Inferior parietal cortex (tissue), 1 donor: Measurements from ENCODE around the gene MILR1.
"Not testable (repeated sequence)": the region's sequence is repeated elsewhere in the genome, so short reads cannot be mapped to it uniquely, and the experiment has no call there.

Source experiments
- DNase-seq: peaks from one replicate; pipeline ENCODE4 v3.0.0-alpha.2; 2016; ENCODE audit errors: extremely low spot score

The MILR1 gene

DNA sequence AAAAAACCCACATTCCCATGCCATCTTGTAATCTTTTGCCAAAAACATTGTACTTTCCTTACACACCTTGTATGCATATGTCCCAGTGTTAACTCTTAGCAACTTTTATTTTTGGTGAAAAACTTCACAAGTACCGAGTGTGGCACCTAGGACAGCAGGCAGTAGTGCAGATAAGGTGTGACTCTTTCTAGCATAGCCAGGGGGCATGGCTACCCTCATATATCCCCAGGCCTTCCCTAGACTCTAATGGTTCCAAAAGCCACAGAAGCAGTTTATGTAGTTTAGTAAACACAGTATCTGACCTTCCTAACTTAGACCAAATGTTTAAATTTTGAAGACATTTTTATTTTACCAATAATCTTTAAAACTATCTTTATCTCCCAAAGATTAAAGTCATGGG lies 20.5 kb upstream of the MILR1 start:
- DNase-seq = no peak

DNA sequence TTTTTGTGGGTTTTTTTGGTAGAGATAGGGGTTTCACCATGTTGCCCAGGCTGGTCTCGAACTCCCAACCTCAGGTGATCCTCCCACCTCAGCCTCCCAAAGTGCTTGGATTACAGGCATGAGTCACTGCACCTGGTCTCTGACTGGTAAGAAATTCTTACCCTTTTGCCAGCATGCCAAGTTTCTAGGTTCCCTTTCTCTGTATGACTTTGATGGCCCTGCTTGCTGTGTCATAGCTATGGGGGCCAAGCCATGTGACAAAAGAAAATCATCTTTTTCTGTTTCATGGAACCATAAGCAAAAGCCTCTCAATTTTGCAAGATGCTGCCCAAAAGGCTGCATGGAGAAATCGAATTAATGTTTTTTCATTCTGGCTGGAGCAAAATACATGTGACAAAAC lies 18.9 kb upstream of the MILR1 start:
- not testable (repeated sequence) for DNase-seq

DNA sequence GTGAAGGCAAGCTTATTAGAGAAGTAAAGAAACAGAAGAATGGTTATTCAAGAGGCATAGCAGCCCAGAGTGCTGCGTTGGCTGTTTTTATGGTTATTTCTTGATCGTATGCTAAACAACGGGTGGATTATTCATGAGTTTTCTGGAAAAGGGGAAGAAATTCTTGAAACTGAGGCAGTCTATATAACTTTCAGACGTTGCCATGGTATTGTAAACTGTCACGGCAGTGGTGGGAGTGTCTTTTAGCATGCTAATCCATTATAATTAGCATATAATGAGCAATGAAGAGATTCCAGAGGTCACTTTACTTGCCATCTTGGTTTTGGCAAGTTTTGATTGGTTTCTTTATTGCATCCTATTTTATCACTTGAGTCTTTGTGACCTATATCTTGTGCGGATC lies 17.4 kb upstream of the MILR1 start:
- DNase-seq = no peak

DNA sequence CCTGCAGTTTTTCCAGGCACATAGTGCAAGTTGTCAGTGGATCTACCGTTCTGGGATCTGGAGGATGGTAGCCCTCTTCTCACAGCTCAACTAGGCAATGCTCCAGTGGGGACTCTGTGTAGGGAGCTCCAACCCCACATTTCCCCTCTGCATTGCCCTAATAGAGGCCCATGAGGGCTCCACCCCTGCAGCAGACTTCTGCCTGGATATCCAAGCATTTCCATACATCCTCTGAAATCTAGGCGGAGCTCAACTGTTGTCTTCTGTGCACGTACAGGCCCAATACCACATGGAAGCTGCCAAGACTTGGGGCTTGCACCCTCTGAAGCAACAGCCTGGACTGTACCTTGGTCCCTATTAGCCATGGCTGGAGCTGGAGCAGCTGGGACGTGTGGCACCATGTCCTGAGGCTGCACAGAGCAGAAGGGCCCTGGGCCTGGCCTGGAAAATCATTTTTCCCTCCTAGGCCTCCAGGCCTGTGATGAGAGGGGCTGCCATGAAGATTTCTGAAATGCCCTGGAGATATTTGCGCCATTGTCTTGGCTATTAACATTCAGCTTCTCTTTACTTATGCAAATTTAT lies 10.9 kb upstream of the MILR1 start:
- no peak for DNase-seq

DNA sequence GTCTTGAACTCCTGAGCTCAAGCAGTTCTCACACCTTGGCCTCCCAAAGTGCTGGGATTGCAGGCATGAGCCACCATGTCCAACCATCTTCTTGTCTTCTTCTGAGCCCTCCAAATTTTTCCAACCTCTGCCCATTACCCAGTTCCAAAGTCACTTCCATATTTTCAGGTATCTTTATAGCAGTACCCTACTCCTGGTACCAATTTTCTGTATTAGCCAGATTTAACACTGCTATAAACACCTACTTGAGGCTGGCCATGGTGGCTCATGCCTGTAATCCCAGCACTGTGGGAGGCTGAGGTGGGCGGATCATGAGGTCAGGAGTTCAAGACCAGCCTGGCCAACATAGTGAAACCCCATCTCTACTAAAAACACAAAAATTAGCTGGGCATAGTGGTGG lies 9.4 kb upstream of the MILR1 start:
- DNase-seq = not testable (repeated sequence)

DNA sequence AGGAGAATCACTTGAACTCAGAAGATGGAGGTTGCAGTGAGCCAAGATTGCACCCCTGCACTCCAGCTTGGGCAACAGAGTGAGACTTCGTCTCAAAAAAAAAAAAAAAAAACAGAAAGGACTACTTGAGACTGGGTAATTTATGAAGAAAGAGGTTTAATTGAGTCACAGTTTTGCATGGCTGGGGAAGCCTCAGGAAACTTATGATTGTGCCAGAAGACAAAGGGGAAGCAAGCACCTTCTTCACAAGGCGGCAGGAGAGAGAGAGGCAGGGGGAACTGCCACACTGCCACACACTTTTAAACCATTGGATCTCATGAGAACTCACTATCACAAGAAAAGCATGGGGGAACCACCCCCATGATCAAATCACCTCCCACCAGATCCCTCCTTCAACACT lies 9.0 kb upstream of the MILR1 start:
- no peak for DNase-seq

DNA sequence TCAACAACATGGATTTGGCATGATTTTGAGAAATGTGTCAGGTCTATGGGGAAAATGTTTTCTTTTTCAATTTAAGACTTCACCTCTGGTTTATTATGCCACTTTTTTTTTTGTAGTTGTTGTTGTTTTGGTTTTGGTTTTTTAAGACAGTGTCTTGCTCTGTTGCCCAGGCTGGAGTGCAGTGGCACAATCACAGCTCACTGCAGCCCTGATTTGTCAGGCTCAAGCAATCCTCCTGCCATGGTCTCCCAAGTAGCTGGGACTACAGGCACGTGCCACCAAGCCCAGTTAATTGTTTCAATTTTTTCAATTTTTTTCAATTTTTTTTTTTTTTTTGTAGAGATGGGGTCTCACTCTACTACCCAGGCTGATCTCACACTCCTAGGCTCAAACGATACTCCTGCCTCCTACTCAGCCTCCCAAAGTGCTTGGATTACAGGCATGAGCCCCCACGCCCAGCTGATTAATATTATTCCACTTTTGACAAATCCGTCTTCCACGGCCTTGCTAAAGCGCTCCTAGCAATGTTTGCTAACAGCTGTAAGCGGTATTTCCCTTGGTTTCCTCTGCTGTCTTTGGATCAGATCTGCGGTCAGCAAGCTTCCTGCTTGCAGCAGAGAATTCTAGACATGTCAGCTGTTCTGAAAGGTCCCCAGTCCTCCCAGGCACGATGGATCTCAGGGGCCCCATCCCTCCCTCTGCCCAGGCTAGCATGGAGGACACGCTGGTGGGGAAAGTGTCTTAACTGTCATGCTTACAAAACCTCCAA lies 7.0 kb upstream of the MILR1 start:
- DNase-seq = no peak

DNA sequence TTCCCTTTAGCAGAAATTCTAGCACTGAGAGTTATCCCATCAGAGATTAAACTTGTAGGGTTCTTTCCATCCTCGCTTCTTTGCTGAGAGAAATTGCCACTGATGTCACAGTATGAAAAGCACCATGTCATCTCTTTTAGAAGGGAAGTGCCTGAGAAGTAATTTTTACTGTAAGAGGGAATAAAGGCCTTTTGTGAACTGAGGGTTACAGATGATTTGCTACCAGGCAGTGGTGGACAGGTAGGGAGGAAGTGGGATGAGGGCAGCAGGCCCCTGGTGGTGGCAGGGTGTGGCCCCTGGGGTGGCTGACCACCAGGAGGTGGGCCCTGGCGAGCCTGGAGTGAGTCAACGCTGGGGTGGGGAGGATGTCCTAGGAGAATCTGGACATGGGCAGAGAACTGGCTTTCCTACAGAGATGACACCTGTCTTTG lies 6.4 kb upstream of the MILR1 start:
- no peak for DNase-seq

DNA sequence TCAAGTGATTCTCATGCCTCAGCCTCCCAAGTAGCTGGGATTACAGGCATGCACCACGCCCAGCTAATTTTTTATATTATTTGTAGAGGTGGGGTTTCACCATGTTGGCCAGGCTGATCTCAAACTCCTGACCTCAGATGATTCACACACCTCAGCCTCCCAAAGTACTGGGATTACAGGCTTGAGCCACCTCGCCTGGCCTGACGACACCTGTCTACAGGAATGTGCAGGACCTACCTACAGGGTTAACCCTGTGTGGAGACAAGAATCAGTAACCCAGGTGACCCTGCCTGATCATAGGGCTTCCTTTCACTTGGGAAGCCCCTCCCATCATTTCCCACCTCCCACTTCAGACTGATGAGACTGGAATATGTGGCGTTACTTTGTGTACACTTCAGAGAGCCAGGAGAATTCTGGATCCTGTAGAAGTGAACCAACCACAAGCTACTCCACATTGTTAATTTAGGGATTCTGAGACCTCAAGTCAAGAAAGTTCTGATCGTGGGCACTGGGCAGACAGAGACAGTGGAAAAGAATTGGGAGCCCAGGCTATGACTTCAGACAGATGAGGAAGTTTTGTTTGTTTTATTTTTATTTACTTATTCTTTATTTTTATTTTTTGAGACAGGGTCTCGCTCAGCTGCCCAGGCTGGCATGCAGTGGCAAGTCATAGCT lies 5.7 kb upstream of the MILR1 start:
- no peak for DNase-seq

DNA sequence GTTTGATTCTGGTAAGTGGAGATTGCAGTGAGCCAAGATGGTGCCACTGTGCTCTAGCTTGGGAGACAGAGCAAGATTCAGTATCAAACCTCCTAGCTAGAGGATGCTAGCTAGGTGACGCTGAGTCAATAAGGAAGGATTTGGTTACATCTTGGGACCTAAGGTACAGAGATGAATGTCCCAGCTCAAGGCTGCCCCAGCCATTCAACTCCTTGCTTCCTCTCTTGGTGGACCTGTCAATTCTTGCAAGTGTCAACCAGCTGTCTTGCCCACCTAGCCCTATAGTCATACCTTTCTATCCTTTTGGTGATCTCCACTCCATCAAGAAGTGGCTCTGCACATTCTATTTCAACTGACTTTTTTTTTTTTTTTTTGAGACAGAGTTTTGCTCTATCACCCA lies 1.4 kb upstream of the MILR1 start:
- no peak for DNase-seq

DNA sequence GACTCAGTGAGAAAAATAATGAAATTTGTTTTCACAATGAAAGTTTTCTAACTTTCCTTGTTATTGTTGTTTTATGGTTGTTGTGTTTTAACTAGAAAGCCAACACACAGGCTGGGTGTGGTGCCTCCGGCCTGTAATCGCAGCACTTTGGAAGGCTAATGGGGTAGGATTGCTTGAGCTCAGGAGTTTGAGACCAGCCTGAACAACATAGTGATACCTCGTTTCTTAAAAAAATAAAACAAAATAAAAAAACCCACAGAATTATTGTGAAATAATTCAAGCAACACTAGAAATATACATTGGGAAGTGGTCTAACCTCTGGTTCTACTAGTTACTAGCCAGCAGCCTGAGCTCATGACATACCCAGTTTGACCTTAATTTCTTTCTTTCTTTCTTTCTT lies 630 bp downstream of the MILR1 start:
- no peak for DNase-seq

DNA sequence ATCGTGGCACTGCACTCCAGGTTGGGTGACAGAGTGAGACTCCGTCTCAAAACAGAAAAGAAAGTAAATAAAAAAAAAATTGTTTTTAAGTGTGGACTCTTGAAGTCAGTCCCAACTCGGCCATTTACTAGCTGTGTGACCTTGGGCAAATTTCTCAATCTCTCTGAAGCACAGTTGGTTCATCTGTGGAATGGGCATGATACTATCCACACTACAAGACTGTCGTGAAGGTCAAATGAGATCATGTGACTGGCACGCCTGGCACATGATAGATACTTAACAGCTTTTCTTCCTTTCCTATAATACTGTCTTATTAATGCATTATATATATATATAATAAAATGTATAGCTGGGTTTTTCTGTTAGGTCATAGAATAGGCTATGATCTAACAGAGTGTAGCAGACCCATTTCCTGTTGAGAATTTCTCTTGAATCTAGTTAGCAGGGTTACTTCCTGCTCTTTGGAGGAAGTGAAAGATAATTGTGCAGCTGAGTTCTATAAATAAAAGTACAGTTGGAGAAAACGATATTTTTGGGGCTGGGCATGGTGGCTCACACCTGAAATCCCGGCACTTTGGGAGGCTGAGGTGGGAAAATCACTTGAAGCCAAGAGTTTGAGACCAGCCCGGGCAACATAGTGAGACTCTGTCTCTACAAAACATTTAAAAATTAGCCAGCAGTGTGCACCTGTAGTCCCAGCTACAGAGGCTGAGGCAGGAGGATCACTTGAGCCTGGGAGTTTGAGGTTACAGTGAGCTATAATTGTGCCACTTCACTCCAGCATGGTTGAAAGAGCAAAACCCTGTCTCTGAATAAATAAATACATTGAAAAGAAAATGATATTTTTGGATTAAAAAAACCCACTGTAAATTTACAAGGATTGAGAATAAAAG lies 7.3 kb downstream of the MILR1 start:
- DNase-seq = no peak

DNA sequence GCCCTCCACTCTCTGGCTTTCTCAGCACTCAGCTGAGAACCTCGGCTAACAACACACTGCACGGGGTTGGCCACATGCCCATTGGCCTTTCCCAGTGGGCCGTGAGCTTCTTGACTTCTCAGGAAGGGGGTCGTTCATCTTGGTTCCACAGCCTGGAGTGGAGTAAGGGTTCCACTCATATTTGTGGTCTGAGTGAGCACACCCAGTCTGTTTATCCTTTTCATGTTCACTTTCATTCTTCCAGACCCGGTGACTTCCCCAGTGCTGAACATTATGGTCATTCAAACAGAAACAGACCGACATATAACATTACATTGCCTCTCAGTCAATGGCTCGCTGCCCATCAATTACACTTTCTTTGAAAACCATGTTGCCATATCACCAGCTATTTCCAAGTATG lies 8.2 kb downstream of the MILR1 start:
- DNase-seq = no peak

DNA sequence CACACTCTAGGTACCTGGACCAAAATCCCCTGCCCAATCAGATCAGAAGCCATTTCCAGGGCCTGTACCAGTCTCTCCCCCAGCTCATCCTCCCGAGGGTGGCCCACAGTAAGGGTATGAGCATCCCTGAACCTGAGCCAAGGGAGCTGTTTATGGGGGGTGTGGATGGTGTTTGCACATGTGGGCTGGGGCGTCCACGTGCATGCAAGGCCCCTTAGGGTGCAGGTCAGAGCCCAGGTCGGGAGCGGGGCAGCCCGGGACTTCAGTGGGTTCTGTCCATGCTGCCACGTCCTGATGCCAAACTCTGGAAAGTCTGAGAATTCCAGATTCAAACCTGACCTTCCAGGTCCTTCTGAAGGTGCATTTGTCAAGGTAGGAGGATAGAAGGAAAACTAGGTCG lies 9.8 kb downstream of the MILR1 start:
- DNase-seq = no peak

DNA sequence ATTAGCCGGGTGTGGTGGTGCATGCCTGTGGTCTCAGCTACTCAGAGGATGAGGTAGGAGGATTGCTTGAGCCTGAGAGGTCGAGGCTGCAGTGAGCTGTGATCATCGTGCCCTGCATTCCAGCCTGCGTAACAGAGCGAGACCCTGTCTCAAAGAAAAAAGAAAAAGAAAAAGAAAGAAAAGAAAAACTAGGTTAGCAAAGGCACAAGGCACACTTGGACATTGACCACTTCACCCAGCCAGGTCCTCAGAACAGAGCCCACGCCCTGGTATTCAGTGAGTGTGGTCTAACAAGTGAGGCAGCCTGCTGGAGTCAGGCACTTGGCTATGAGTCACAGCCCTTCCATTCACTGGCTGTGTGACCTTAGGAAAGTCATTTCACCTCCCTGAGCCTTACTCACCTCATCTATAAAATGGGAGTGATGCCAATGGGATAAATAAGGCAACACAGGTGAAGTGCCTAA lies 10.4 kb downstream of the MILR1 start:
- DNase-seq = no peak

DNA sequence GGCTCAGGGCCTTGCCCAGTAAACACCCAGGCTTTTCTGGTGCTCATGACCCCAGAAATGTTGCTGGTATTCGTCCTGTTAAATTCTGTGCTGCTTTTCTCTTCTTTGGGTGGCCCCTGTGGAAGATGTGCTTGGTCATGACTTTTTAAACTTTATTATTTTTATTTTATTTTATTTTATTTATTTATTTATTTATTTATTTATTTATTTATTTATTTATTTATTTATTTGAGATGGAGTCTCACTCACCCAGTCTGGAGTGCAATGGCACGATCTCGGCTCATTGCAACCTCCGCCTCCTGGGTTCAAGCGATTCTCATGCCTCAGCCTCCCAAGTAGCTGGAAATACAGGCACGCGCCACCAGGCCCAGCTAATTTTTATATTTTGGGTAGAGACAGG lies 10.9 kb downstream of the MILR1 start:
- DNase-seq = not testable (repeated sequence)

DNA sequence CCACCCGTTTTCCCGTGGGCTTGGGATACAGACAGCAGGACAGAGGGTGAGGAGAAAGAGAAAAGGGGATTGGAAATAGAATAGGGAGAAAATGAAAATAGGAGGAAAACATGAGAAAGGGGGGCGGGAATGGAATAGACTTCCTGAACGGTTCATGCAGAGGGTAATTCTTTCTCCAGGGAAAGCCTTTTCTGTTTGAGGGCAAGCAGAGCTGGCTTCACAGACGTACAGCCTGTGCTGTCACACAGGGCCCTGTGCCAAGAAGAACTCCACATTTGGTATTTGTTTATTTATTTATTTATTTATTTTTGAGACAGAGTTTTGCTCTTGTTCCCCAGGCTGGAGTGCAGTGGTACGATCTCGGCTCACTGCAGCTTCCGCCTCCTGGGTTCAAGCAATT lies 12.0 kb downstream of the MILR1 start:
- DNase-seq = no peak

DNA sequence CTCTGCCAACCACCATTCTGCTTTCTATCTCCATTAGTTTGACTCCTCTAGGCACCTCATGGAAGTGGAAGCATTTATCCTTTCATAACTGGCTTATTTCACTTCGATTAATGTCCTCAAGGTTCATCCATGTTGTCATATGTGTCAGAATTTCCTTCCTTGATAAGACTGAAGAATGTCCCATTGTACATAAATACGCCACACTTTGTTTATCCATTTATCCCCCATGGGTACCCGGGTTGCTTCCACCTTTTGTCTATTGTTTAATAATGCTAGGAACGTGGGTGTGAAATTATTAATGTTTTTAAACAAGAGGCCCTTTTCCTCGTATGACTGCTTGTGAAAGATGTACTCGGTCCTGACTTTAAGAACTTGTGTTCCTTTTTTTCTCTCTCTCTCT lies 12.9 kb downstream of the MILR1 start:
- DNase-seq = no peak

DNA sequence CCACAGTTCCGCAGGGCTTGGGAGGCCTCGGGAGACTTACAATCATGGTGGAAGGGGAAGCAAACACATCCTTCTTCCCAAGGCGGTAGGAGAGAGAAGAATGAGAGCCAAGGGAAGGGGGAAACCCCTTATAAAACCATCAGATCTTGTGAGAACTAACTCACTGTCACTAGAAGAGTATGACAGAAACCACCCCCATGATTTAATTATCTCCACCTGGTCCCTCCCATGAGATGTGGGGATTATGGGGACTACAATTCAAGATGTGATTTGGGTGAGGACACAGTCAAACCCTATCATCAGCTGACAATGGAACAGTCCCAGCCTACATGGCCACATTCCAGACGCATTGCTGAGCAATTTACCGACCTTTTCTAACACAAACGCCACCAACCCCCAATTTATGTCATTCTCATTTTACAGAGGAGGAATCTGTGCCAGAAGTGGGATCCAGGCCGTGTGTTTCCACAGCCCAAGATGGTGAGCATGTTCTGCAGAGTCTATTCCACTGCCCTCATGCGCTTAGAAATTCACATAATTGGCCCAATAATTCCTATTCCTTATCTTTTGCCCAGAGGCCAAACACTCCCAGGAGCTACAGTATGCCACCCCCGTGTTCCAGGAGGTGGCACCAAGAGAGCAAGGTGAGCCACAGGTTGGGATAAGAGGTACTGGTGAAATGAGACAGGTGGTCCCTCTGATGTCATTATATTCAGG lies 17.3 kb downstream of the MILR1 start:
- no peak for DNase-seq

DNA sequence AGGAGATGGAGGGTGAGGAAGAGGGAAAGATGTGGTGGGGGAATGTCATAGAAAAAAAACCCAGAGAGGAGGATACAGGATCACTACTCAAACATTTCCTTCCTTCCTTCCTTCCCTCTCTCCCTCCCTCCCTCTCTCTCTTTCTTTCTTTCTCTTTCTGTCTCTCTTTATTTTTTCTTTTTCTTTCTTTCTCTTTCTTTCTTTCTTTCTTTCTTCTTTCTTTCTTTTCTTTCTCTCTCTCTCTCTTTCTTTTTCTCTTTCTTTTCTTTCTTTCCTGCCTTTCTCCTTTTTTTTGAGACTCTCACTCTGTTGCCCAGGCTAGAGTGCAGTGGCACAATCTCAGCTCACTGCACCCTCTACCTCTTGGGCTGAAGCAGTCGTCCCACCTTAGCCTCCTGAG lies 17.9 kb downstream of the MILR1 start:
- not testable (repeated sequence) for DNase-seq

DNA sequence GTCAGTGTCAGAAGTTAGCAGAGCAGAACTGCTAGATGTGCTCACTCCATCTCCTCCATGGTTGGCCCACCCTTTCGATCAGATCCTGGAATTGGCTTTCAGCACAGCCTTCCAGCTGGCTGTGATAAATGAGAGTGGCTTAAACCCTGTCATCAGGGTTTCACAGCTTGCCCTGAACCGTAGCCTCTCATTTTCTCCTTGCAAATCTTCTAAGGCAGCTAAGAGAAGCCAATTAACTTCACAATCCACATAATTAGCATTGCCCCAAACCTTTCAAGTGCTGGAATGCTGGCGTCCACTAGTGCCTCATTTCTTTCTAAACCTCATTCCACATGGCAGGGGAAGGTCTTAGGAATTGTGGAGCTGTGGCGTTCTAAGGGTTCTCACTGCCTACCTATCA lies 21.7 kb downstream of the MILR1 start:
- DNase-seq = no peak
